Retinal pigment epithelial cell (primary cell): ENCODE measurements around the gene BBS1.

ENCODE experiments used
- DNase-seq: peaks from one replicate; pipeline ENCODE4 v3.0.0-alpha.2; 2010; ENCODE audit warnings: low read depth
- H3K4me3 ChIP-seq: 2 replicates; pipeline ENCODE4 v1.5.1; 2011; ENCODE audit warnings: mild to moderate bottlenecking, low read length, control low read depth, moderate library complexity
- TF ChIP-seq, protein P1 (sequence below): conservative IDR thresholded peaks from 2 replicates; pipeline ENCODE4 v1.5.1; 2011; ENCODE audit warnings: low read depth, low read length, control low read depth, inconsistent platforms

BBS1 gene

DNA sequence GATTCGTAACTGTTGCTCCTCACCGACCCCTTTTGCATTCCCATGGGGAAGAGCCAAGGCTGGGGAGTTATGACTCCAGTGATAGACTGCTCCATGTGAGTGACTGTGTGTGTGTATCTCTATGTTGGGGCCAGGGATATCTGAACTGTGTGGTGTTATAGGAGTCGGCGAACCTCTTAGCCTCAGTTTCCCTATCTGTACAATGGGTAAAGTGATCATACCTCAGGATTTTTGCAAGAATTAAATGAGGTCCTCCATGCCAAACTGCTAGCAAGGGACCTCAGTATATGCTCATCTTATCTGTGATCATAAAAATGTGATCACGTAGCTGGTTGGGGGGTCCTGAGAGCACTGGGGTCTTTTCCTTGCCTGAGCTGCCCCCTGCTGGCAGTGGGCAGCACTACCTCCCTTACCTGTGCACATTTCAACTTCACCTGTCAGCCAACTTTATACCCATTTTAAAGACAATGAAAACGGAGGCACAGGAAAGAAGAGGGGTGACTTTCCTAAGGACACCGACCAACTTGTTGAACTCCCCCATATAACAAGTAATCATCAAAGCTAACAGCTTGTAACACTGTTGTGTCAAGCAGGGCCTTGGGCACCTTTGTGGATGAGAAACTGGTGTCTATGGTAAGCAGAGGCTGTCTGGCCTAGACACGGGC lies 31.6 kb upstream of the BBS1 start:
- peak overlapping the region; percentile 58 for H3K4me3 ChIP-seq
- DNase-seq: no peak
- TF ChIP-seq, protein P1, sequence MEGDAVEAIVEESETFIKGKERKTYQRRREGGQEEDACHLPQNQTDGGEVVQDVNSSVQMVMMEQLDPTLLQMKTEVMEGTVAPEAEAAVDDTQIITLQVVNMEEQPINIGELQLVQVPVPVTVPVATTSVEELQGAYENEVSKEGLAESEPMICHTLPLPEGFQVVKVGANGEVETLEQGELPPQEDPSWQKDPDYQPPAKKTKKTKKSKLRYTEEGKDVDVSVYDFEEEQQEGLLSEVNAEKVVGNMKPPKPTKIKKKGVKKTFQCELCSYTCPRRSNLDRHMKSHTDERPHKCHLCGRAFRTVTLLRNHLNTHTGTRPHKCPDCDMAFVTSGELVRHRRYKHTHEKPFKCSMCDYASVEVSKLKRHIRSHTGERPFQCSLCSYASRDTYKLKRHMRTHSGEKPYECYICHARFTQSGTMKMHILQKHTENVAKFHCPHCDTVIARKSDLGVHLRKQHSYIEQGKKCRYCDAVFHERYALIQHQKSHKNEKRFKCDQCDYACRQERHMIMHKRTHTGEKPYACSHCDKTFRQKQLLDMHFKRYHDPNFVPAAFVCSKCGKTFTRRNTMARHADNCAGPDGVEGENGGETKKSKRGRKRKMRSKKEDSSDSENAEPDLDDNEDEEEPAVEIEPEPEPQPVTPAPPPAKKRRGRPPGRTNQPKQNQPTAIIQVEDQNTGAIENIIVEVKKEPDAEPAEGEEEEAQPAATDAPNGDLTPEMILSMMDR: peak; percentile 86

DNA sequence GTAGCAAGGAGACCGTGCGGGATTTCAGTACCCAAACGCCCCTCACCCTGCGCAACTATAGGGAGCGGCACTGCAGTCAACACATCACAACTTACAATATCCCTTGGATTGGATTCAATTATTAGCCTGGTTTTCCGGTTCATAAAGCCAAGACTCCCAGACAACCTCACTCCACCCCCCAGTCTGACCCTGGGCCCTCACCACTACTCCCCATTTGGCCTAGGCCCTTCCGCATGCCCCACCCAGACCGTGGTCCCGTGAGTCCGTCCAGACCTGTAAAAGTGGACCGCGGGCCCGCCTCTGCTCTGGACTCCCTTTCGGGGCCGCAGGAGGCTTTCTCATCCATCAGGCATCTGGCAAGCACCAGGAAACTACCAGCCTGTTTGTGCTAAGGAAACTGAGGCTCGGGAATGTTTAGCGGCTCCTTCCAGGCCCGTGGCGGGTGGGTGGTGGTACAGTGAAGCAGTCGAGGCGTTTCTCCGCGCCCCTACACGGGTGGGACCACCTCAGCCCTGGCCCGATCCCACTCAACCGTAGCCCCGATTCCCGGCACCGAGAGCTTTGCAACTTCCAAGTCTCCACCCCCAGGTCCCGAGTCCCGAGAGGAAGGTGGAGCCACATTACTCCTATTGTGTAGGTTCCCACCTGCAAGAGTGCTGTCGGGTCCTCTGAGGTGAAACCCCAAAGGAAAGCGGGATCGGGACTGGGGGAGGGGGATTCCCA lies 30.9 kb upstream of the BBS1 start:
- peak overlapping the region; percentile 58 for H3K4me3 ChIP-seq
- no peak for DNase-seq
- TF ChIP-seq, protein P1: no peak

DNA sequence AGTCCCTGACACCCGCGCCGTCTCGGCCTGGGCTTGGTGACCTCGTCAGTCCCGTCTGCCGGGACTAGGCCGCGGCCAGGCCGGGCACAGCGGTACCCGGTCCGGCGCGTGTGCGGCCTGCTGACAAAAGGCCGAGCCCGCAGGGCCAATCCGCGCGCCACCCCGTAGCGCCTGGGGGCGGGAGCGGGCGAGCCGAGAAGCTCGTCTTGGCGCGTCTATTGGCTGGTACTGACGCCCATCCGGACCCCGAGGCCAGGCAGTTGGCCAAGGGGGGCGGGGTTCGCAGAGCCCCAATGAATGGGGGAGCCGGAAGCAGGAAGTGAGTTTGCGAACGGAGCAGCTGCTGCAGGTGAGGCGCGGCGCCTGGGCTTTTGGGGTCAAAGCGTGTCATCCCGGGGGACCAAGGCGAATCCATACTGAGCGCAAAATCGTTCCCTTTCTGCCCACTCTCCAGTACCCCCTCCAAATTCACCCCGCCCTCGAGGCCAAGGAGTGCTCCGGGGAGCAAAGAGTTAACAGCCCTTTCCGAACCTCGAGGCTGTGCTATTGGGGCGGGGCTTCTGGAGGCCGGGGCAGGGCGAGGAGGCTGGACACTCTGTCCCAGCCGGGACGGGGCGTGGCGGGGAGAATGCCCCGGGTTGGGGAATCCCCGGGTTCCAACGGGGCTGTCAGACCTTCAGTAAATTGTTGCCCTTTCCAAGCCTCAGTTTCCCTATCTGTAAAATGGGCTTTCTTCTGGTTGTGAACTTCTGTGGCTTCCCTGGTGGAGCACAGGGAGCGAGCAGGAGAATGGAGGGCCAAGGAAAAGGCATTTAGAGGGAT lies 30.1 kb upstream of the BBS1 start, which contains the start of gene DPP3:
TSS of gene DPP3 (plus strand) at position 318 of the 822 bp plus-strand sequence. CDS start 1,767 bp downstream, outside the sequence.
- TF ChIP-seq, protein P1: no peak
- H3K4me3 ChIP-seq: peak within 1 kb of the TSS; percentile 72
- DNase-seq: peak; percentile 84

DNA sequence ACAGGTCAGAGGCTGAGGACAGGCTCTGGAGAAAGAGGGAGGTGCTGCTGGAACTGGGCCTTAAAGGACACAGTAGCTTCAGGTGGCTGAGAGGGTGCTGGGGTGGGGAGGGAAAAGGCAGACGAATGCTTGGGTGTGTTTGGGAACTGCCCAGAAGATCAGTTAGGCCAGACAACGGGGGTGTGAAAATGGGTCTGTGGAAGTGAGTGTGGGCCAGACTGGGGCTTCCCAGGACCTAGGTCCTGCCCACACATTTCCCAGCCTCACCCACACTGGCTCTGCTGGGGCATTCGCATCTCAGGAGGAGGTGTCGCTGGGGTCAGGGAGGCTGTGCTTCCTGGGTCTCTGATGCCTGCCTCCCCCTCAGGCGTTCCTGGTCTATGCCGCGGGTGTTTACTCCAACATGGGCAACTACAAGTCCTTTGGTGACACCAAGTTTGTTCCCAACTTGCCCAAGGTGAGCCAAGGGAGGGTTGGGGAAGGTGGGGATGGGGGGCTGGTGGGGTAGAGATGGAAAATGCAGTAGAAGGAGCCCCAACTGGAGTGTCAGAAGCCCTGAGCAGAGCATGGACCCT lies 25.5 kb upstream of the BBS1 start:
- no peak for DNase-seq
- TF ChIP-seq, protein P1: no peak
- H3K4me3 ChIP-seq: no peak overlapping the region

DNA sequence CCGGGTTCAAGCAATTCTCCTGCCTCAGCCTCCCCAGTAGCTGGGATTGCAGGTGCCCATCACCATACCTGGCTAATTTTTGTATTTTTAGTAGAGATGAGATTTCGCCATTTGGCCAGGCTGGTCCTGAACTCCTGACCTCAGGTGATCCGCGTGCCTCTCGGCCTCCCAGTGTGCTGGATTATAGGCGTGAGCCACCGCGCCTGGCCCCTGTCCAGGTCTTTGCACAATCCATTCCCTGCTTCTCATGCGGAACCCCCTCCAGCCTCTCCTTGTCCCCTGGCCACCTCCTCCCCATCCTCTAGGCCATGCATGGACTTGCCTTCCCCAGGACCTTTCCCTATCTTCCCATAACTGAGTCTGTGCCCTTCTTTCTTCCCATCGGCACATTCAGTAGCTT lies 21.5 kb upstream of the BBS1 start:
- no peak for DNase-seq
- TF ChIP-seq, protein P1: no peak
- no peak overlapping the region for H3K4me3 ChIP-seq

DNA sequence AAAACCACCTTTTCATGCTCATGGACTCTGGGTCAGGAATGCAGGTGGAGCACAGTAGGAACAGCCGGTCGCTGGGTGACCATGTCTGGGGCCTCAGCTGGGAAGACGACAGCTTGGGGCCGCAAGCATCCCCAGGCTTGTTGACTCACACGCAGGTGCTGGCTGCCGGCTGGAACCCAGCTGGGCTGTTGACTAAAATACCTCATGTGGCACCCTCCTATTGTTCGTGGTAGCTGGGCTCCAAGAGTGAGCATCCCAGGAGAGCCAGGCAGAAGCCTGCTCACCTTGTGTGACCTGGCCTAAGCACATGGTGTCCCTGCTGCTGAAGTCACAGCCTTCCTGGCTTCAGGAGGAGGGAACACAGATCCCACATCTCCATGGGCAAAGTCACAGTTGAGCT lies 20.8 kb upstream of the BBS1 start:
- H3K4me3 ChIP-seq: no peak overlapping the region
- TF ChIP-seq, protein P1: no peak
- DNase-seq: no peak
